GM18867 (cell line): ENCODE data around the gene MXD3.
"Not testable (repeated sequence)": the region's sequence is repeated elsewhere in the genome, so short reads cannot be mapped to it uniquely, and the experiment has no call there.

ENCODE experiments used
- ATAC-seq: cut with Tn5 transposase; IDR thresholded peaks from one replicate; pipeline ENCODE4 v1.9.1; 2021; ENCODE audit warnings: mild to moderate bottlenecking, moderate library complexity; ENCODE audit not compliant: unreplicated experiment

Gene MXD3

DNA sequence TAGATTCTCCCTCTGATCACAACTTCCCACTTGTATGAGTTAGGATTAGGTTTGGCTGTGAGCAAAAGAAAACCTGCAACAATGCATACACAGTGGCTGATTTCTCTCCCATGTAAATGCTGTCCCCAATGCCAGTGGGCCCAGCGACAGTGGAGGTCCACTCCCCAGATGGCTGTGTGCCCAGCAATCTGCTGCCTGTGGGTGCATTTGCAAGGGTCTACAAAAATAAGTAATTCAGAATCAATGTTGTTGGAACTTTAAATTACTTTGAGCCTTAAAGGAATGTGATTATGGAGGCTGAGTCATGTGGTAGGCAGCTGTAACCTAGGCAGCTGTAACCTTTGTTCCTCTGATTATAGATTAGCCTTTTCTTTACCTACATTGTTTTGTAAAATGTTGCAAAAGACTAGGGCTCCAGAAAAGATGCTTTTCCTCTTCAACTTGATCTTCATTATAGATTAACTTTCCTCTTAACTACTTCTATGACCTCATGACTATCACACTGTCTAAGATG is 14.2 kb upstream of the MXD3 start:
- ATAC-seq: no peak

DNA sequence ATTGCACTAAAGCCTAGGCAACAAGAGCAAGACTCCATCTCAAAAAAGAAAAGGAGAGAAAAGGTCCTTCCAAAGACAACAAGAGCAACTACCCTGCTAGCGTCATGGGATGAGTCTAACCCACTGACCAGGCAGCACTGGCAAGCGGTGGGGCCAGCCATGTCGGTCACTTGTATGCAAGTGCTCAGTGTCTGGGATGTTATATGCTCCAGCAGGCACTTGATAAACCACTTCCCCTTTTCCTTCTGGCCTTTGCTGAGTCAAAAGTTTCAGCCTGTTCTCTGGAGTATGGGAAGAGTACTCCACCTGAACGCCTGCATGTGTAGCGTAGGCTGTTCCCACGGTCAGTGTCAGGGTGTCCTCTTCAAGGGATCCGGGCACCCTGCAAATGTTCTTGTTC is 9.2 kb upstream of the MXD3 start:
- ATAC-seq: no peak

DNA sequence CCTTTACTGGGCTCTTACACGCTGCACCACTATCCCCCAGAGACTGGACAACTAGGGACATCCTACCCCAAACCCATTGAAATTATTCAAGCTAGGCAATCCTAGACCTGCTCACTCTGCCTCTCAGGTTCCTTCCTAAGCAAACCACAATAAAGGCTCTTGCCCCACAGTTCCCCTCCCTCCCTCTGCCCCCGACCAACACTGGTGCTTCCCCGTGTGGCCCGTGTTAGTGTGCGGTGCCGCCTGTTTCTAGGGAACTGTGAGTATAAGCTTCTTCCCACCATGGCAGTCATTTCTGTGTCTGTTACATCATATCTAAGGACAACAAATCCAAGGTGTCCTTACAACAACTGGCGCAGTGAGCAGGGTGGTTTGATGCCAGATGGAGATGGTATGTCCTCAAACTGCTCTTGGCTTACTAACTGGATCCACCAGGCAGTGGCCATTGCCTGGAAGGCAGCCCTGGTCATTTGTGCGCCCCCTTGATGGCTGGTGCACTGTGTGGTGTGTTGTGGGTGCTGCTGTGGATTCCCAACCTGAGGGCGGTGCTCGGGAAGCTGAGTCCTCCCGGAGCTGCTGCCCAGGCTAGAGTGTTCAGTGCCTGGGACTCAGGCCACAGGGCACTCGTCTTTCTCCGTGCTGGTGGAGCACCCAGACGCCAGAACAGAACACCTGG is 8.4 kb upstream of the MXD3 start:
- ATAC-seq: no peak

DNA sequence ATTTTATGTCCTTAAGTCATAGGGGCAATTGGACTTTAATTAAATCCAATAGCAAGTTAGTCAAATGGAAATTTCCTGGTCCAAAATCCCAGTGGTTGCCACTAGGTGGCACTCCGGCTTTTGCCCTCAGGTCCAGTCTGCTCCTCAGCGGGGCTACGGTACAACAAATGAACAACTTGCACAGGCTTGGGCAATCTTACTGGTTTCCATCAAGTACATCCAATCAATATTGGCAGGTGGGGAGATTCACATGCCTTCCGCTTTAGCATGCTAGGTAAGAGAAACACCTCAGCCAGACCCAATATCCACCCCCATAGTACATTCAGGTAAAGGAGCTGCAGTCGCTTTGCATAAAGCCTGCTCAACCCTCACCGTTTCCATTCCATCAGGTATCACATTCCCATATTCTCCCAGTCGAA is 6.3 kb upstream of the MXD3 start:
- ATAC-seq: no peak

DNA sequence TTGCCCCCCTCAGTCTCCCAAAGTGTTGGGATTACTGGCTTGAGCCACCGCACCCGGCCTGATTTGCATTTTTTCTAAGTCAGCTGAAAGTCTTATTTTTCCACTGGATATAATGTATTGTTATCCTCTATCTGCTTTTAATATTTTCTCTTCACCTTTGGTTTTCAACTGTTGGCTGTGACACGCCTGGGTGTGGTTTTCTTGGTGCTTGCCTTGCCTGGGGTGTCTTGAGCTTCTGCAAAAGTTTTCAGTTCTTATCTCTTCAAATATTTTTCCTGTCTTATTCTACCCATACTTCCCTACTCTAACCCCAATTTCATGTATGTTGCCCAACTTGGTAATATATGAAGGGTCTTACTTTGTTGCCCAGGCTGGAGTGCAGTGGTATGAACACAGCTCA is 4.3 kb upstream of the MXD3 start:
- no peak for ATAC-seq

DNA sequence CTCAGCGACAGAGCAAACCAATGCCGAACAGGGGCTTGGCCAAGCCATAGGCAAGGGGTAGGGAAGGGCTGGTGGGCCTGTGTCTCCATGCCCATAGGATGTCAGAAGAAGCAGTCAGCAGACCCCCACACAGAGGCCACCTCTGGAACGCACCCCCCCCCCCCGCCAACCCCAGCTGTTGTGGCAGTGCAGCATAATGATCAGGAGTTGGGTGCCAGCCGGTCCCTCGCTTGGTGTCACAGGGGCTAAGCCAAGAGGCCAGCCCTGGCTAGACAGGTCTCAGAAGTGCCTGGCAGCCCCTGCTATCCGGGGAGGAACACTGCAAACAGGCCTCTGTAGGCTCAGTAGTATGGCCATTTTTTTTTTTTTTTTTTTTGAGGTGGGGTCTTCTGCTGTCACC is 3.7 kb upstream of the MXD3 start:
- no peak for ATAC-seq

DNA sequence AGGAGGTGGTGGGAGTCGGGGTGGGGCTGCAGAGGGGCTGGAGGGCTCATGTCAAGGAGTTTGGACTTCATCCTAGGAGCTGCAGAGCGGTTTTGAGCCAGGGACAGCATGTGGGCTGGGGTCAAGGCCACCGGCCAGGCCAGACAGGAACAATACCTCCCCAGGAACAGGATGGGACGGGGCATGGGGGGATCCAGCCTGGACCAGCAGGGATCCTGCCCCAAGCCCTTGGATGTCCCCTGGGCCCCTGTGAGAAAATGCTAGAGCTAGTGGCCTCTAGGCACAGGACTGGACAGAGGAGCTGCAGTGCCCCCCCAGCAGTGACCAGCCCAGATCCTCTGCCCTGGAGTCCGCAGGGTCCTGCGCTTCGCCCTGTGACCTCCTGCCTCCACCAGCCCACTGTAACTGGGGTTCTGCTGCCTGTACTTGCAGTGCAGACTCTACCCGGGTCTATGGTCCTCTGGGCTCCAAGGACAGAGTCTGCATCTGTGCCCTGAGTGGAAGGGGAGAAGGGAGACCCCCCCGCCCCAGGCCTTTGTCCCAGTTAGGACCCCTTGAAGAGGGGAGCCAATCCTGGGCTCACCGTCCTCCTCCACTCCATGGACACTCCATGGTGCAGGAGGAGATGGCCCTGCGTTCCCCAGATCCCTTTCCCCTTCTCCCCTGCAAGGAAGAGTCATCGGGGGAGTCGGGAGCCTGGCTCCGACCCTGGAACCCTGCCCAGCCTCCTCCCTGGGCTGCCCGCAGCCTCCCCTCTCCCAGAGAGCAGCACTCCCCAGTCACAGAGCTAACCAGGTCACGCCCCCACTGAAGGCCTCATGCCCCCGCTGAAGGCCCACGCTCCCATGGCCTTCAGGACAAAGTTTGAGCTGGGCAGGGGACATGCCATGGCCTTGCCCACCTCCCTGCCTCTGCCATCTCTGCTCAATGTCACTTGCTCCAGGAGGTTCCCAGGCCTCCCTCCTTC is 3.0 kb upstream of the MXD3 start:
- no peak for ATAC-seq

DNA sequence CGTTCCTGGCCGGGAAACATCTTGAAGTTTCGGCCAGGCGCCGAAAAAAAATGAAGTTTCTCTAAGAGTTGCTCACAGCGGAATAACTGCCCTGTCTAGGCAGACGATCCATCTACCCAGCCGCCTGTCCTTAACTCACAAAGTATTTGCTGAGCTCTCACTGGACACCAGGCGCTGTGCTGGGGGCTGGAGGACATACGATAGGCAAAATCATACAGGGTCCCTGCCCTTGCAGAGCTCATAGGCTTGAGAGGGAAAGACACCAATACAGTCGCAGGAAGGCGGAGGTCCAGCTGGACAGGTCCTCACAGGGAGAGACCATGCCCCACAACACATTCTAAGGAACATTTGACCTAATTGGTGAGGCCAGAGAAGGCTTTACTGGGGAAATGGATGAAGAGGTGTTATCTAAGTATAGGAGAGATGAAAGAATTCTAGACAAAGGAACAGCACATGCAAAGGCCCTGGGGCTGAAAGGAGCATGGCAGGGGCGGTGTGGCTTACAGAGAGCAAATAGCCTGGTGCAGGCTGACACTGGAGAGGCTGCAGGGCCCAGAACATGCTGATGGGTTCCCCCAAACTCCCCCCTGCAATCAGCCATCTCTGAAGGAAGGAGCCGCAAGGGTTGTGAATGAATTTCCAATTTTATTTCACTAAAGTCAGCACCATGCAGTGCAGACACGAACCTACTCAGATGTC is 2.0 kb upstream of the MXD3 start:
- no peak for ATAC-seq

DNA sequence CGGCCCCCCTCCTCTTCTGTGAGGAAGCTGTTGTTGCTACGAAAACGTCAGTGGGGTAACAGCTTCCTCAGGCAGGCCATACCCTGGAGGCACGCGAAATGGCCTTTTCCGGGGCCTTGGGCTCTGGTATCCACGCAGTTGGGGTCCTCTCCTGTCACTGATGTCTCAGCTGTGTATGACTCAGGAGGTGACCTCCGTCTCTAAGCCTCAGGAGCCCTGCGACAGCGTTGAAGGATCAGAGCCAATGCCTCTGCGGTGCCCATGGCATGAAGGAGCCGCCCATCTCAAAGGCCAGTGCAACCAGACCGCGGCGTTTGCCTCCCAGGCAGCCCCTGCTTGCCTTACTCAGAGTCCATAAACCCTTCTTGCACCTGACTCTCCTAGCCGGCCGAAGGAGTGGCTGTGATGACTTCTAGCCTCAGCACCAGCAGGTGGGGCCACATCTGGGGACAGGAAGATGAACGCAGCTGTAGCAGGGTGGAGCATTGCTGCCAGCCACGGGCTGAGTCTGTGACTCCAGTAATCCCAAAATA is 1.0 kb upstream of the MXD3 start:
- peak; percentile 23 for ATAC-seq

DNA sequence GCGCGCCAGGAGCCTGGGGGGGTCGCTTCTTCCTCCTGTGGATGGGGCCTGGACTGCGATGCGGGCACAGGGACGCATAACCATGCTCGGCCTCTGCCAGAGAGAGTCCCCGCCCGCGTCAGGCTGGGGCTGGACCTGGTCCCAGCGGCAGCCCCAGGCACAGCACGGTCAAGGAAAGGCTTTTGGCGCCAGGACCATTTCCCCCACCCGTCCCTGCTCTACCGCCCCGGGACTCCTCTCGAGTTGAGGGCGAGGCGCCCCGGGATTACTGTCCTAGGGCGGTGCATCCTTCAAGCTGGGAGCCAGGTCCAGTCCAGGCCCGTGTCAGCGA is 341 bp downstream of the MXD3 start:
- no peak for ATAC-seq

DNA sequence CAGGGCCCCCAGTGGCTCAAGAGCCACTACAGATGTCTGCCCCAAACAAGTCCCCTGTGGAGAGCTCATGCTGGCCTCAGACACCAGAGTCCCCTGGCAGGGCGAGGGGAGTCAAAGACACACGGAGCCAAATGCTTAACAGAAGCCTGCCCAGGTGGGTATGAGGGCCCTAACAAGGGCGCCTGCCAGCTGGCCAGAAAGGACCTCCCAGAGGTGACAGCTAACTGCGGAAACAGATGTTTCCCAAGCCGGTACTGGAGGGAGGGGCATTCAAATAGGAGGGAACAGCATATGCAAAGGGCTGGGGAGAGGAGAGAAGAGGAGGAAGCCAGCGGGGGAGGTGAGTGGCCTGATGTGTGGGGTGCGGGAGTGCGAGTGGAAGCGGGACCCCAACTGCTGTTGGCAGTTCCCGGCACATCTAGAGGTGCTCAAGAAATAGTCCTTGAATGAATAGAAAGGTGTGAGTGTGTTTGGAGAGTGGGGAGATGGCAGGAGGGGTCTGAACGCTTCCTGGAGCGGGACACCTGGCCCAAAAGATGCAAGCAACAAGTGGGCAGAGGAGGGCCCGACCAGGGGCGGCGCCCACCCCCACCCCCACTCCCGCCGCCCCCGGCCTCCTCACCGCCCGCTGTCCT is 824 bp downstream of the MXD3 start:
- ATAC-seq: peak; percentile 24

DNA sequence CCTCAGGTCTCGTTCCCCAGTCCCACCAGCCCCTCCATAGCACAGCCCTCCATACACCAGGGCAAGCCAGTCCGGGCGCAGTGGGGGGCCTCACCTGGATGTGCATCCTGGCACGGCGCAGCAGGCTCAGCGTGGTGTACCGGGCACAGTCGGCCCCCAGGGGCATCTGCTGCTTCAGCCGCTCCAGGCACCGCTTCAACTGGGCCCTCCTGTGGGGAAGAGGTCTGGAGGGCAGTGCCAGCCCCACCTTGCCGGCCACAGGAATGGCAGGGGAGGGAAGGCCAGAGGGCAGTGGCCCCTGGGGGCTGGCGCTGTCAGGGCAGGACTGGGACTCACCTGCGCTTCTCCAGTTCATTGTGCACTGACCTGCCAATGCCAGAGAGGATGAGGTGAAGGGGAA is 1.4 kb downstream of the MXD3 start:
- ATAC-seq: no peak

DNA sequence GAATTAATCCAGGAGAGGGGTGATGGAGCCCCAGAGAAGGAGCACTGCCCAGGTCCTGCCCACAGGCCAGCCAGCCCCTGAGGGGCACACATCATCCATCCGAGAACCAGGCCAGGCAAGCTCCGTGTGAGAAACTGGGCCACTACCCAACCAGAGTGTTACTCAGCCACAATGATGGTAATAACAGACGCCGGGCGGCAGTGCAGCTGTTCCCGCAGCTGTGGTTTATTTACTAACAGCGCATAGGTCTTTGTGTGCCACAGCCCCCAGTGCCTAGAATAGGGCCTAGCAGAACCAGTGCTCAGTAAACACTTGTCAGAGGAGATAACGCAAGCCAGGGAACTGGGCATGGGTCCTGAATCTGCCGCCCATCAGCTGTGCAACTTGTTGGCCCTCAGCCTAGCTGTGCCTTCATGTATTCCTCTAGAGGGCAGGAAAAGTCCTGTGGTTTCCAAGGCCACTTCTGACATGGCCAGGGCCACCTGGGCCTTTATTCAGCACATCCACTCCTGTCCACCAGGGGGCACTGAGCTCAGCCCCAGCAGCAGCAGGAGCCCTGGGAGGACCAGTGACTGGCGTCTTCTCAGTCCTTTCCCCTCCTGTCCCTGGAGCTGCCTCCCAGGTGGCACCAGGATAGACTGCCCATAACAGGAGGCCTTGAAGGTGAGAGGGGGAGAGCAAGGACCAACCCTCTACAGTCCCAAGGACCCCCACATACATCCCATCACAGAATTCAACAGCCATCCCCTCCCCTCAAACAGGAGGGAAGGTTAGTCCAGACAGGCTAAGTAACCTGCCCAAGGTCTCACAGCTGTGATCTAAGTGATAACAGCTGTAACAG is 2.1 kb downstream of the MXD3 start:
- ATAC-seq: no peak

DNA sequence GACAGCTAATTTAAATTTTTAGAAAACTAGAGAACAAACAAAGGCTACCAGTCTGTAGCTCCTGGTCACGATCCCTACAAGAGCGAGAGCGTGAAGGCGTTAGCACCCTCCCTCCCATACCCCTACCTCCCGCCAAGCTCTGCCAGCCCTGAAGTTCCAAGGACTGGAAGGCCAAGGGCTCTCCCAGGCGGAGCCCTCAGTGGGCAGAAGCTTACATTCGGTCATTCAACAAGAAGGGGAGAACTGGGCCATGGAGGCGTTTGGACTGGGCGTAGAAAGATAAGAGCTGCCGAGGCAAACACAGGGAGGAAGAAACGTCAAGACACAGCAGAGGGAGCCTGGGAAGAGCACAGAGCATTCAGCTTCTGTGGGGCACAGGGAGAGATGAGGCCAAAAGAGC is 3.0 kb downstream of the MXD3 start:
- ATAC-seq: no peak

DNA sequence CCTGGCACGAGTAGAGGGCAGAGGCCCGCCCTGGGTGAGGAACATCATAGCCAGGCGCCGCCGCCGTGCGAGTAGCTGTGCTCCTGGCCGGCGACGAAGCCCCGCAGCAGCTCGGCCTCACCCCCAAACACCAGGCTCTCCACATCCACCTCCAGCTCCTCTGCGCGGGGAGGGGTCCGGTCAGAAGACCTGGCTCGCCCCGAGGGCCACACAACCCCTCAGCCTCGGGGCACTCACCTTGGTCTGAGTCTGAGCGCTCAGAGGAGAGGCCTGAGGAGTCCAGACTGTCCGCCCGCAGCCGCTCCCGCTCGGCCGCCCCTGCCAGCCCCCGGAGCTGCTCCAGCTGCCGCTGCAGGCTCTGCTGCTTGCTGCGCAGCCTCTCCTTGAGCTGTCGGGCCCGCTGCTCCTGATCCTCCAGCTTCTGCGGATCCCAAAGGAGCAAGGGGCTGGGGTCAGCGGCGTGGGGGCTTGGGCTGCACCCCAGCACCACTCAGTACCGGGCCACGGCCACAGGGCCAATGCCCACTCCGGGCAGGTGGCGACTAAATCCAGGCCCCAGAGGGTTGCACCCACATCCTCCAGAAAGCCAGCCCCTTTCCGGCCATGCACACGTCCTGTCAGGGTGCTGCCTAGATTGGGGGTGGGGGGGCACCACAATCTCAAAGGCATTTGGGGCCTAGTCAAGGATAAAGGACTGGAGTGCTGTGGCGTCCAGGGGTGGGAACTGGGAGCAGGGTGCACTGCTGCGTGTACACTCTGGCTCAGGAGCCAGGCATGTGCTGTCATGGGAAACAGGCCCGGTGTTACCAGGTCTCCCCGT is 3.9 kb downstream of the MXD3 start:
- no peak for ATAC-seq

DNA sequence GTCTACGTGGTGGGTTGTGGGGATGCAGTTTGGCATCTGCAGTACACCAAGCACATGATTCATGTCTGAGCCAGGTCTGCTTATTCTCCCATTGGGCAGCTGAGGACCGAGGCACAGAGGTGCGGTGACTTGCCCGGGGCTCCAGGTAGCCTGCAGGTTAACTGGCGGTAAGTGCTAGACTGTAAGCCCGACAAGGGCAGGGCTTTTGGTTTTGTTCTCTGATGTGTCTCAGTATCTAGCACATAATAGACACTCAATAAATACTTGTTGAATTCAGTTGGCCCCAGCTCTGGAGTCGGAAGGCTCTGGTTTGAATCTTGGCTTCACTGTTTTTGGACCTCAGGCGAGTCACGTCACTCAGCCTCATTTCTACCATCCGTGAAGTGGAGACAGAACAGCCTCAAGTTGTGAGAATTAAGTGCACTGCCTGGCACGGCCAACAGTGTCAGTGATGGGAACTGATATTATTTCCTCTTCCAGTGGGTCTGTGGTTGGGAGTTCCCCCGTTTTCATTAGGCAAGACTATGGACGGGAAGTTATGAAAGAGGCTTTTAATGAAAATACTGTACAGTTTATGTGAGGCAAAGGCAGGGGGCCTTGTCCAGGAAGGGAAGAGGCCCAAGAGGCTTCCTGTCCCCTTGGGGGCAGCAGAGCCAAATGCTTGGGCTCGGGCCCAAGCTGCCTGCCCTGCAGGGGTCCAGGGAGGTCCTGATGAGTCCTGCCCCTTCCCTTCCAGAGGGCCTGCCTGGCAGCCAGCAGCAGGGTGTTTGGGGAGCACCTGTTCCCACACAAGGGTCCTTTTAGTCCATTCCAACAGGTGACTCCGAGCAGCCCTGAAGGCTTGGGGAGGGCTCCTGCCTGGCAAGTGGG is 4.8 kb downstream of the MXD3 start:
- ATAC-seq: no peak

DNA sequence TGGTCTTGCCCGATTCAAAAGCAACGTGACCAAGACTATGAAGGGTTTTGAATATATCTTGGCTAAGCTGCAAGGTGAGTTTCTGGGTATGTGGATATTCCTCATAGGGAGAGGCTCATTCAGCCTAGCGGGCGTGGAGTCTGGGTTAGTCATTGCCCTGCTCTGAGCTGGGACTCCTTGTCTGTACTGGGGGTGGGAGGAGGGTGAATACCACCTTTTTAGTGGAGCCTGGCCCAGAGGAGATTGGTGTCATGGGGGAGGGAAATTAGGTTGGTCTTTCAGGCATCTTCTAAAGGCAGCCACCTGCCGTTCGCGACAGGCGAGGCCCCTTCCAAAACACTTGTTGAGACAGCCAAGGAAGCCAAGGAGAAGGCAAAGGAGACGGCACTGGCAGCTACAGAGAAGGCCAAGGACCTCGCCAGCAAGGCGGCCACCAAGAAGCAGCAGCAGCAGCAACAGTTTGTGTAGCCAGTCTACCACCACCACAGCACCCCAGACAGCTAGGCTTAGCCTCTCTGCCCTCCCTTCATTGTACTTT is 5.5 kb downstream of the MXD3 start:
- ATAC-seq: not testable (repeated sequence)
